Activated T-cell treated with anti-CD3 and anti-CD28 coated beads, Interleukin-2, amount 50 U/mL, for 24 hours (primary cell): ENCODE results near the gene MMADHC.

ENCODE experiments used
- DNase-seq: peaks from one replicate; pipeline ENCODE4 v3.0.0-alpha.2; 2020
- H3K27ac Mint-ChIP-seq: 2 replicates; pipeline ENCODE4 v1.8.0; 2020; ENCODE audit warnings: mild to moderate bottlenecking, mixed read lengths
- H3K27me3 Mint-ChIP-seq: 2 replicates; pipeline ENCODE4 v1.8.0; 2020; ENCODE audit warnings: mixed read lengths
- H3K36me3 Mint-ChIP-seq: 2 replicates; pipeline ENCODE4 v1.8.0; 2020; ENCODE audit warnings: low read depth, mixed read lengths
- H3K4me1 Mint-ChIP-seq: 2 replicates; pipeline ENCODE4 v1.8.0; 2020; ENCODE audit warnings: low read depth, mixed read lengths
- H3K4me3 Mint-ChIP-seq: 2 replicates; pipeline ENCODE4 v1.8.0; 2020; ENCODE audit warnings: mild to moderate bottlenecking, moderate library complexity, mixed read lengths
- H3K9me3 Mint-ChIP-seq: 2 replicates; pipeline ENCODE4 v1.8.0; 2020; ENCODE audit warnings: mixed read lengths

Gene MMADHC

DNA sequence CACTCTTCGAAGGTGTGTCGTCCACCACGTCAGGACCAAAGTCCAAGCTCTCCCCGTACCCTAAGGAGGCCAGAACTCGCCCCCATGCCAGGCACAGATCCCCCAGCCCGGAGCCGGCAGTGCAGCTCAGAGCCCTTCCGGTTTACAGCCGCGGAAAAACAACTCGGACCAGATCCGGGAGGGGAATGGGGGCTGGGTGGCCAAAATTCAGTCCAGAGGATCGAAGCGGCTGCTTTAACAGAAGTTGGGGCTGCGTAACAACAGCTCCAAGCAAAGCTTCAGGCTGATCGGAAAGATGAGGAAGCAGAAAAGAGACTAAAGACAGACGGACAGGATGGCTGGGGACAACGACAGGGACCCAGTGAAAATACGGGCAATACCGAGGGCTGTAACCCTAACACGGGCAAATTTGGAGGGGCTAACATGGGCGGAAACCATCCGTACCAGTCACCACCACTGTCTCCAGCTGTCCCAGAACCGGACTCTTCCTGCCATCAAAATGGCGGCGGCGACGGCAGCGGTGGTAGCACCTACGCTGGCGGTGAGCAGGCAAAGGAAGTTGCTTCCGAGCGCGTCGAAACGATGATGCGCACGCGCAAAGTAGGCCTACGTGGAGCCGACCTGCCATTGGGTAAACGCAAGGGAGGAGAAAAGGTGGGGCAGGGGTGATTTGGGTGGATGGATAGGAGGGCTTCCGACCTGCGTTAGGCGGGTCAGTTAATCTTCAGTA, at the start of gene MMADHC:
TSS of gene MMADHC (minus strand) at position 556 of the 730 bp plus-strand sequence. CDS start 678 bp downstream, outside the sequence.
- H3K4me3 Mint-ChIP-seq: peak within 1 kb of the TSS; percentile 98
- H3K9me3 Mint-ChIP-seq: no peaks in the 10 kb centered on the region
- H3K27me3 Mint-ChIP-seq: peaks cover 15% of the 10 kb centered on the region
- DNase-seq: peak; percentile 92
- peak within 1 kb of the TSS; percentile 99 for H3K27ac Mint-ChIP-seq
- peaks cover 50% of the 10 kb centered on the region for H3K36me3 Mint-ChIP-seq
- H3K4me1 Mint-ChIP-seq: peaks cover 41% of the 10 kb centered on the region

DNA sequence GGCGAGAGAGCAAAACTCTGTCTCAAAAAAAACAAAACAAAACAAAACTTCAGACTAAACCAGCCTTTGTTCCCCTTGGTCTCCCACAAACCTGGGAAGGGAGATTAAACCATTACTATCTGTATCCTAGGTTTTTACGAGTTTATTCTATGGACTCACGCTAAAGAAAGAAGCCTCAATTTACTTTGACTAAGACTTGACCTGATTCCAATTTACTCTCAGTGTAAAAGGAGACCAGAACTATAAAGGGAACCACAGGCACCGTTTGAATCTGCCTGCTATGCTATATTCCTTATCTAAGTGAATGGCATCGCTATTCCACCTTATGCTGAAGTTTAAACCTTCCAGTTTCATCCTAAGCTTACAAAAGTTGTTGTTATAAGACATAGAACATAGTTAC, 46.5 kb upstream of the MMADHC start:
- no peaks in the 10 kb centered on the region for H3K4me1 Mint-ChIP-seq
- no peak for DNase-seq
- no peaks in the 10 kb centered on the region for H3K27me3 Mint-ChIP-seq
- no peak overlapping the region for H3K27ac Mint-ChIP-seq
- no peaks in the 10 kb centered on the region for H3K9me3 Mint-ChIP-seq
- H3K36me3 Mint-ChIP-seq: no peaks in the 10 kb centered on the region
- H3K4me3 Mint-ChIP-seq: no peak overlapping the region

DNA sequence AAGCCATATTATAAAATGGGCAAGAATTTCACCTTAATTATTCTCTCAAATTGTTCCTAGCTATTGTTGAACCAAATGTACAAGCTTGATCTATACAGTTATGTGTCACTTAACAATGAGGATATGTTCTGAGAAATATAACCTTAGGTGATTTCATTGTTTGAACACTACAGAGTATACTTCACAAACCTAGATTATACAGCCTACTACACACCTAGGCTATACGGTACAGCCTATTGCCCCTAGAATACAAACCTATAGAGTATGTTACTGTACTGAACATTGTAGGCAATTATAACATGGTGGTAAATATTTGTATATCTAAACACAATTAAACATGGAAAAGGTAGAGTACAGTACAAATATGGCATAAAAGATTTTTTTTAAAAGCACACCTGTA, 42.9 kb upstream of the MMADHC start:
- Mint-ChIP-seq H3K27me3 (peaks cover 2% of the 10 kb centered on the region), H3K36me3 (no peaks in the 10 kb centered on the region), H3K27ac (no peak overlapping the region), H3K4me1 (no peaks in the 10 kb centered on the region), H3K4me3 (no peak overlapping the region), H3K9me3 (no peaks in the 10 kb centered on the region)
- no peak for DNase-seq

DNA sequence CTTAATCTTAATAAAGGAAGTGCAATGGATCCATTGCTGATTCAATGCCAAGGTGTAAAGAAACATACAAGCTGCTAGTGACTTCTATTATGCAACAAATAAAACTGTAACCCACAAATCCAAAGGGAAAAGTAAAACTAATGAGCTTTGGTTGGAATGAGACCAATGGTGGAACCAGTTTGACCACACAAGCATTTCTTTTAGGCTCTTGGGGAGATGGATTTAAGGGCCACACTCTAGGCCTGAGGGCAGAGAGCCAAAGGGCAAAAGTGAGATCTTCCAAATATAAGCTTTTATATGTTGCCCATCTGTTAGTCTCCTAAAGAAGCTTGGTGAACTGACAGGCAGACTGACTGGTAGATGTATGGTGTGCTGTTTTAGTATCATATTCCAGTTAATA, 41.5 kb upstream of the MMADHC start:
- H3K4me1 Mint-ChIP-seq: no peaks in the 10 kb centered on the region
- H3K9me3 Mint-ChIP-seq: no peaks in the 10 kb centered on the region
- no peak overlapping the region for H3K27ac Mint-ChIP-seq
- peaks cover 9% of the 10 kb centered on the region for H3K27me3 Mint-ChIP-seq
- no peak overlapping the region for H3K4me3 Mint-ChIP-seq
- DNase-seq: no peak
- H3K36me3 Mint-ChIP-seq: no peaks in the 10 kb centered on the region

DNA sequence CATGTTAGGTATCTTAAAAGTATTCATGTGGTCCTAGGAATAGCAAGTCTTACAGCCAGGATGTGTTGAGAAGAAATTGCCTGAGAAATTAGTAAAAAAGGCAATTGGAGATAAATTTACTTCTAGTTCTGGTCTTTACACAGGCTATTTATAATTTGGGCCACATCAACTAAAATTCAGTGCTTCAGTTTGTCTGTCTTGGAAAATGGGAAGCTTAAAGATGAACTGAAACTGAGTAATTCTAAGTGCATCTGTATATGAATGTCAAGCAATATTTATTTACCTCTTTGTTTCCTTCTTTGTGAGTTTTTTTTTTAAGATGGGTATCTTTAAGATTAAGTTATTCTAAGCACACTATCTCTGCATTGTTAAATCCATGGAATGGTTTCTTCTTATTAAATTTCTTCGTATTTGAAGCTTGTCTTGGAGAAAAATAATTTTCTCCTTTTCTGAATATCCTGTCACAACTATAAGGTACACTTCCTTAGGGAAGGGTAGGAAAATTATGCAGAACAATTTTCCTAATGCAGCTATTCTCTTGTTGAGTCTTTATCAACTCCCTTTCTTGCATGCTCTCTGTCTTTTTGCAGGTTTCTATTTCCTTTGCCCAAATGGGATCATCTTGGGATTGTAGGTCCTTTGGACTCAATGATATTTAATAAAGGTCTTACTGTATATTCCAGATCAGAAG, 39.7 kb upstream of the MMADHC start:
- no peaks in the 10 kb centered on the region for H3K9me3 Mint-ChIP-seq
- DNase-seq: no peak
- H3K4me3 Mint-ChIP-seq: no peak overlapping the region
- H3K27ac Mint-ChIP-seq: no peak overlapping the region
- peaks cover 9% of the 10 kb centered on the region for H3K27me3 Mint-ChIP-seq
- no peaks in the 10 kb centered on the region for H3K36me3 Mint-ChIP-seq
- no peaks in the 10 kb centered on the region for H3K4me1 Mint-ChIP-seq

DNA sequence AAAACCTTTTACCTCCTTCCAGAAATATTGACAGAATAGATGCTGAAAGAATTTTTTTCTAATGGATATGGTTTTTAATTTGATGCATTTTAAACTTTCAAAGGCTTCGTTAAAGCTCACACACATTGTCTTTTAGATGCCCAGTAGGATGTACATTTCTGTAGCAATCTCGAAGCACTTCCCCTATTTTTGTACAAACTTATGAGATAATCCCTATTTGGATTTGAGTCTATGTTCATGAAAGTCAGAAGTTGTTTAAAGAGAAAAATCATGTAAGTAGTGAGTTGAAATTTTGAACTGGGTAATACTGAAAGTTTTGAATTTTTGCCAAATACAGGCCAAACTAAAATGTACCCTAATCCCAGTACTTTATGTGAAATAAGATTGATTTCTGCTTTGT, 38.1 kb upstream of the MMADHC start:
- H3K27me3 Mint-ChIP-seq: peaks cover 12% of the 10 kb centered on the region
- H3K27ac Mint-ChIP-seq: no peak overlapping the region
- no peaks in the 10 kb centered on the region for H3K9me3 Mint-ChIP-seq
- DNase-seq: no peak
- H3K4me1 Mint-ChIP-seq: no peaks in the 10 kb centered on the region
- no peak overlapping the region for H3K4me3 Mint-ChIP-seq
- H3K36me3 Mint-ChIP-seq: no peaks in the 10 kb centered on the region

DNA sequence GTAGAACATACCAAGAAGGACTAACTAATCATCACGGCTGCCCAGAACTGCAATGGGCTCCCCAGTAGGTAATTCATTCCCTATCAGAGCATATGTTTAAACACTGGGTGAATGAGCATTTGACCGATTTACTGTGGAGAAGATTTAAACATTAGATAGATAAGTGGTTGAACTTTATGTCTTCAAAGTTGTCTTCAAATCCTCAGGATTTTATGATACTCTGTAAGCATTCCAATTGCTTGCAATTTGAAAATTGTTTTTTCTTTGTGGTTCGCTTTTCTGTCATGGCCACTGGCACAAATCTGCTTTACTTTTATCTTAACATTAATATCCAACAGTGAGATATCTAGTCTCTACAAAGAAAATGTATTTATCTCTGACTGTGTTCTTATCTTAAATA, 37.7 kb upstream of the MMADHC start:
- no peak overlapping the region for H3K27ac Mint-ChIP-seq
- DNase-seq: no peak
- no peak overlapping the region for H3K4me3 Mint-ChIP-seq
- peaks cover 12% of the 10 kb centered on the region for H3K27me3 Mint-ChIP-seq
- H3K36me3 Mint-ChIP-seq: no peaks in the 10 kb centered on the region
- no peaks in the 10 kb centered on the region for H3K4me1 Mint-ChIP-seq
- H3K9me3 Mint-ChIP-seq: no peaks in the 10 kb centered on the region

DNA sequence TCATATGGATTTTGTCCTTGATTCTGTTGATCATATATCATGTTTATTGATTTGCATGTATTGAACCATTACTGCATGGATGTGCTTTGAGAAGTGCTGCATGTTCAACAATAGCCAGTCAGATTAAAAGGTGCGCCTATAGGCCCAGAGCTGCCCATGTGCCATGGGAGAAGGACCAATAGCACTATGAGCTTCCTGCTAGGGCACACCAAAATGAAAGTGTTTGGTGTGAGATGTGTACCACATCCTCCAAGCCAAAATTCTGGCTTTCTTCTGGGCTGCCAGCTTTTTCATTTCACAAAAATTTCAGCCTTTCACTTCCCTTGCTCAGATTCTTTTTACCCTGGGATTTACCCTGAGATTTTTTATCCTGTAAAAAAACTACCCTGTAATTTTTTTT, 34.8 kb upstream of the MMADHC start:
- no peaks in the 10 kb centered on the region for H3K9me3 Mint-ChIP-seq
- no peak overlapping the region for H3K4me3 Mint-ChIP-seq
- DNase-seq: no peak
- no peaks in the 10 kb centered on the region for H3K36me3 Mint-ChIP-seq
- H3K27ac Mint-ChIP-seq: no peak overlapping the region
- H3K4me1 Mint-ChIP-seq: no peaks in the 10 kb centered on the region
- peaks cover 17% of the 10 kb centered on the region for H3K27me3 Mint-ChIP-seq

DNA sequence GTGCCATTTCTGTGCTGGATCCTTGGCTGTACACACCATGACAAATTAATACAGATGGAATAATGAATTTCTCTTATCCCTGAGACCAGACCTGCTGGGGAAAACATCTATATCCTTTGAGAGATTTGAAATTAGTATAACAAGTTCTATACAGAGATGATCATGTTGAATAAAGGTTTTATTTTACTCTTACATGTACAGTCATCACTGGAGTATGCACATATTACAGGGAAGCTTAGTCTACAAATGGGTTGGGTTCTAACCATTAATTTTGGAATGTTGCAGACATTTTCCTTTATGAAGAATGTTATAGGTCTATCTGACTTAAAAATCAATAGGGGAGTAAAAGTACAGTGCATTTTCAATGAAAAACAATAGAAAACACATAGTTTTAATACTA, 29.9 kb upstream of the MMADHC start:
- no peaks in the 10 kb centered on the region for H3K9me3 Mint-ChIP-seq
- H3K4me1 Mint-ChIP-seq: no peaks in the 10 kb centered on the region
- H3K36me3 Mint-ChIP-seq: no peaks in the 10 kb centered on the region
- no peak for DNase-seq
- H3K27me3 Mint-ChIP-seq: peaks cover 12% of the 10 kb centered on the region
- no peak overlapping the region for H3K4me3 Mint-ChIP-seq
- no peak overlapping the region for H3K27ac Mint-ChIP-seq

DNA sequence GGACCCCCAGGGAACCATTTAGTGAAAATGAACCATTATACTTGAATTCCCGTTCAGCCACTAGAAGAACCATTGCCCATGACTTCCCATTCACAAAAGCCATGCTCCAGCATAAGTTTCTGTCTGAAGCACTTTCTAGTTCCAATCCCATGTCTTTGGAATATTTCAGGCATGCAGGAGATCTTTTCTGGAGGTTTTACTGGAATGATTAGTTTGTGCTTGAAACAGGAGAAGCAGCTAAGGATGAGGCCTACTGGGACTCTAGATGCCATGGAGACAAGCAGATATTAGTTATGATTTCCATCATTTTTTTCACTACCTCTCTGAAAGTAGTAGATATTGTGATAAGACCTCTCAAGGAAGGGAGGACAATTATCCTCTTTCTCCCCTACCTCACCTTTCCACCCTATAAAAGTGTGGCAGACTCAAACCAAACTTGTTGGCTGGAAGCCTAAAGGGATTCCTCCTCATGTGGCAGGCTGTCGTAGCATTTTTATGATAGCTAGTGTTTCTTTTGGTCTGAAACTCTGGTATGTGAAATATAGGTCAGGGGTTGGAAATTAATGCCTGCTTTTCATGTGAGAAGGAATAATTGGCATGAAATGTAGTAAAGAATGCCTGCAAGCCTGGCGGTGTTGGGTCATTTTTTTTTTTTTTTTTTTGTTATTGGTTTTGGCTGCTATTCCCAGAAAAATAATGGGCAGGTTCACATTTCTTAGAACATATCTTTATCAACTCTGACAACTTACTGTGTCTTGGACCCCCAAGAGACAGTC, 29.3 kb upstream of the MMADHC start:
- Mint-ChIP-seq H3K27ac (no peak overlapping the region), H3K9me3 (no peaks in the 10 kb centered on the region), H3K27me3 (peaks cover 17% of the 10 kb centered on the region), H3K4me1 (no peaks in the 10 kb centered on the region), H3K36me3 (no peaks in the 10 kb centered on the region), H3K4me3 (no peak overlapping the region)
- no peak for DNase-seq

DNA sequence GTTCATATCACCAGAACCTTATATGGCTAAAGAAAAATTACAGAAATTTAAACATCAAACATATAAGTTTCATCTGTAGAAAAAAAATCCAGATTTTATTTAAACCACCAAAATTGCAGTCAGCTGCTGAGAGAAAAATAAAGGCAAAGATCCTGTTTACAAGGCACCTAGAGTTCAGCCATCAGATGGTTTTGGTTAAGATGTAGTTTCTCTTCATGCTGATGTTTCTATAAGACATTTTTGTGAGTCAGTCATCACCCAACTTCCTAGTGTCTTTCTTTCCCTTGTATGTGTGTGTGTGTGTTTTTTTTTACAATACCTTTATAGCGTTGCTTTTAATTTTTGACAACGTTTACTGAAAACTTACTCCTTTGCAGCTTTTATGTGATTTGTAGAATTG, 26.1 kb upstream of the MMADHC start:
- H3K27me3 Mint-ChIP-seq: peaks cover 14% of the 10 kb centered on the region
- H3K27ac Mint-ChIP-seq: no peak overlapping the region
- H3K4me1 Mint-ChIP-seq: no peaks in the 10 kb centered on the region
- no peak overlapping the region for H3K4me3 Mint-ChIP-seq
- H3K36me3 Mint-ChIP-seq: no peaks in the 10 kb centered on the region
- no peak for DNase-seq
- no peaks in the 10 kb centered on the region for H3K9me3 Mint-ChIP-seq

DNA sequence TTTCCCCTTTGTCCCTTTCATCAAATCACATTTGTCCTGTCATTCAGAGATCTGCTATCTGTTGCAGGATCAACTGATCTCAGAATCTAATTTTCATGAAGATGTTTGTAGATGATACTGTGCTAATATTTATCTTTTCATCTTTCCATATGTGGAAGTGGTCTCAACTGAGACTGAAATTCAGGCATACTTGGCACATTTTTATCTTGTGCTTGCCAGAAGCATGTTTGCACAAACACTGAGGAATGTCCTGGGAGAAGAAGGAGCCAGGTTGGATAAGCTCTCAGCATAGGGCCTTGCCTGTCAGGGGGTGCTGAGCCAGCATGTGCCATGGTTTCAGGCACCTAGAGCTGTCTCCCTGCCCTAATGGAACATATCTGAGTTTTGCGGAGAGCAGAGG, 24.5 kb upstream of the MMADHC start:
- H3K27ac Mint-ChIP-seq: no peak overlapping the region
- H3K27me3 Mint-ChIP-seq: peaks cover 11% of the 10 kb centered on the region
- no peak overlapping the region for H3K4me3 Mint-ChIP-seq
- no peak for DNase-seq
- no peaks in the 10 kb centered on the region for H3K9me3 Mint-ChIP-seq
- no peaks in the 10 kb centered on the region for H3K4me1 Mint-ChIP-seq
- H3K36me3 Mint-ChIP-seq: no peaks in the 10 kb centered on the region

DNA sequence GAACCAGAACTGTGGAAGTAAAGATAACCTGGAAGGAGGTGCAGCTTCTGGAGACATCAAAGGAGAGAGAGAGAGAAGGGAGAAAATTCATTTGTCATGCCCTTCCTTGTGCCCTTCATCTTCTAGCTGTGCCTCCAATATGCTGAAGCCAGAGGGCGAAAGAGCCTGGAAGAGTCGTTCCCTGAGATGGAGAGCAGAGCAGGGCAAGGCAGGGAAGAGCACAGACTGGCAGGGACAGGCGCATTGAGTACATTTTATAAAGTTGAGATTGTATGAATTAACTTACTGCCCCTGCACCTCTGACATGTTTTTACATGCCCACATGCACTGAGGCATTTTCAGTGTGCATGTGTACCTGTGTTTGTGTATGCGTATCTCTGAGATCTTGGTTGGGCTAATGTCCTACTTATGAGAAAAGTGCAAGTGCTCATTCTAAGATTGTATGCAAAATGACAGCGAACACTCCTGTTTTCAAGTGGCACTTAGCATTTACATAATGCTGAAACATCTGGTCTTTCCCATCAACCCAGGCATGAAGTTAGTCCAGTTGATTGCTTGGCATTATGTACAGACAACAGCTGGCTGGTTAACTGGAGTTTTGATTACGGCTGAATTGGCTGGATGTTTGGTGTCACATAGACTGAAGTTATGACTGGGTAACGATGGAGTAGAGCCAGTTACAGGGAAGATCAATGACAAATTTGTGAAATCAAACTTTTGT, 23.7 kb upstream of the MMADHC start:
- Mint-ChIP-seq H3K4me3 (no peak overlapping the region), H3K36me3 (no peaks in the 10 kb centered on the region), H3K27me3 (peaks cover 9% of the 10 kb centered on the region), H3K27ac (no peak overlapping the region), H3K9me3 (no peaks in the 10 kb centered on the region), H3K4me1 (no peaks in the 10 kb centered on the region)
- DNase-seq: no peak

DNA sequence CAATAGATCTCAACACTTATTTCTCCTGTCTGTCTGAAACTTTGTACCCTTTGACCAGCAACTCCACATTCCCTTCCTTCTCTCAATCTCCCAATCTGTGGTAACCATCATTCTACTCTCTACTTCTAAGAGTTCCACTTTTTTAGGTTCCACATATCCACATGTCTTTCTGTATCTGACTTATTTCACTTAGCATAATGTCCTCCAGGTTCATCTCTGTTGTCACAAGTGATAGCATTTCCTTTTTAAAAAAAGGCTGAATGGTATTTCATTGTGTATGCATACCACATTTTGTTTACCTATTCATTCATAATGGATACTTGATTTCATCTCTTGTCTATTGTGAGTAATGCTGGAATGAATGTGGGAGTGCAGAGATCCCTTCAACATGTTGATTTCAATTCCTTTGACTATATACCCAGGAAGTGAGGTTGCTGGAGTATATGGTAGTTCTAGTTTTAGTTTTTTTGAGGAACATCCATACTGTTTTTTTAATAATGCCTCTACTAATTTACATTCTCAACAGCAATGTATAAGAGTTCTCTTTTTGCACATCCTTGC, 18.8 kb upstream of the MMADHC start:
- Mint-ChIP-seq H3K9me3 (no peaks in the 10 kb centered on the region), H3K27ac (no peak overlapping the region), H3K4me1 (peaks cover 7% of the 10 kb centered on the region), H3K27me3 (peaks cover under 1% of the 10 kb centered on the region), H3K36me3 (no peaks in the 10 kb centered on the region), H3K4me3 (no peak overlapping the region)
- DNase-seq: no peak
